A673 (cell line): Measurements from ENCODE around the gene BASP1. TPM values are rescaled to one million over a fixed set of nuclear protein-coding genes. Genes with fewer than 3 reads are reported as not detected.

Experiments used
- BruUV-seq: library from RNA; stranded (reverse); fragments of 400-500 nt; replicated peaks from 2 replicates; lab custom pipeline; 2021; lab: Mats Ljungman, UMichigan
- CTCF ChIA-PET: fragments of 300-600 bp; sonication (Branson Sonifier 250); formaldehyde crosslinking; loops from one replicate; lab custom pipeline; 2022; ENCODE audit warnings: antibody characterized with exemption; lab: Charles Lee
- POLR2A ChIA-PET: fragments of 300-600 bp; sonication (Branson Sonifier 250); formaldehyde crosslinking; loops from one replicate; lab custom pipeline; 2022; ENCODE audit warnings: antibody characterized with exemption; ENCODE audit not compliant: low non-redundant PET; lab: Charles Lee
- DNase-seq: peaks from one replicate; pipeline ENCODE4 v3.0.0-alpha.2; 2015; ENCODE audit warnings: low spot score
- H3K27ac ChIP-seq: fragments of 200-600 bp; sonication (generic); 2 replicates; pipeline ENCODE4 v1.5.1; 2016; ENCODE audit warnings: mixed run types, low read depth, mild to moderate bottlenecking, mixed read lengths, antibody characterized with exemption, low read length; ENCODE audit not compliant: poor library complexity, severe bottlenecking
- H3K27me3 ChIP-seq: fragments of 200-600 bp; sonication (generic); replicated peaks from 2 replicates; pipeline ENCODE4 v1.6.1; 2017; ENCODE audit warnings: mixed run types, low read depth, mild to moderate bottlenecking, mixed read lengths, antibody characterized with exemption, low read length; ENCODE audit not compliant: insufficient read depth, poor library complexity
- H3K36me3 ChIP-seq: fragments of 200-600 bp; sonication (generic); 2 replicates; pipeline ENCODE4 v1.6.1; 2016; ENCODE audit warnings: mixed run types, mild to moderate bottlenecking, mixed read lengths, antibody characterized with exemption, low read length; ENCODE audit not compliant: insufficient read depth, poor library complexity, severe bottlenecking
- H3K4me1 ChIP-seq: fragments of 200-600 bp; sonication (generic); 2 replicates; pipeline ENCODE4 v1.6.1; 2017; ENCODE audit warnings: mixed run types, mild to moderate bottlenecking, mixed read lengths, antibody characterized with exemption, low read length; ENCODE audit not compliant: insufficient read depth, poor library complexity, severe bottlenecking
- H3K4me3 ChIP-seq: fragments of 200-600 bp; sonication (generic); 2 replicates; pipeline ENCODE4 v1.5.1; 2016; ENCODE audit warnings: low read depth, mixed run types, mild to moderate bottlenecking, mixed read lengths, low read length; ENCODE audit not compliant: poor library complexity, severe bottlenecking
- H3K9me3 ChIP-seq: fragments of 200-600 bp; sonication (generic); 2 replicates; pipeline ENCODE4 v1.6.1; 2016; ENCODE audit warnings: mixed run types, low read depth, mild to moderate bottlenecking, mixed read lengths, antibody characterized with exemption, low read length; ENCODE audit not compliant: poor library complexity, severe bottlenecking
- EZH2 ChIP-seq: fragments of 200-600 bp; sonication (generic); IDR thresholded peaks from 2 replicates; pipeline ENCODE4 v1.6.1; 2017; ENCODE audit warnings: borderline replicate concordance, low read depth, mild to moderate bottlenecking, mixed read lengths, antibody characterized with exemption, low read length; ENCODE audit not compliant: poor library complexity, severe bottlenecking
- intact Hi-C: fragments of 100-400 bp; cut with micrococcal nuclease; formaldehyde crosslinking; loops from one replicate; pipeline ENCODE4 v1.10.0; 2022; ENCODE audit not compliant: unreplicated experiment
- total RNA-seq: library from RNA; stranded (reverse); gene quantifications from 2 replicates; pipeline ENCODE4 v1.2.3, GENCODE V29; 2021
- TF ChIP-seq, protein P1 (sequence below): fragments of 300-800, 200-600 bp; sonication (generic); conservative IDR thresholded peaks from 2 replicates; pipeline ENCODE4 v1.5.1; 2017; ENCODE audit warnings: low read depth, mild to moderate bottlenecking, antibody characterized with exemption, low read length, moderate library complexity, mixed read lengths

The BASP1 gene
- total RNA-seq, 1 experiment from 2014 or later, result 394 TPM

DNA sequence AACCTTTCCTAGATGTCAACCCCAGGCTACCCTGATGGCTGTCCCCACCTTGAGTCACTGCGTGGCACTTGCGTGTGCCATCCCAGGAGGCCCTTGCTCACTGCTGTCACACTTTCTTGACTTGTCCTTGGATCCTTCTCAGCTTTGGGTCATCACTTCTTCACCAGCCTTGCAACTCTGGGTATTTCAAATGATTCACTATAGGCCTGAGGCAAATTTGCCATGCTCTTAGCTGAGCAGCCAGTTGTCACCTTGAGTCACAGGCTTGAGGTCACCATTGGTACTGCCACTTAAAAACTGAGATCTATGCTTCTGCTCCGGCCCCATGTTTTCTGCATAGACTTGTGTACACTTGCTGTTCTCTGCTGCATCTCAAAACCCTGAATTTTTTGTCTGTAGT, 84.7 kb downstream of the BASP1 start:
- no peak overlapping the region for H3K27ac ChIP-seq
- TF ChIP-seq EZH2, result no peak
- TF ChIP-seq, protein P1, sequence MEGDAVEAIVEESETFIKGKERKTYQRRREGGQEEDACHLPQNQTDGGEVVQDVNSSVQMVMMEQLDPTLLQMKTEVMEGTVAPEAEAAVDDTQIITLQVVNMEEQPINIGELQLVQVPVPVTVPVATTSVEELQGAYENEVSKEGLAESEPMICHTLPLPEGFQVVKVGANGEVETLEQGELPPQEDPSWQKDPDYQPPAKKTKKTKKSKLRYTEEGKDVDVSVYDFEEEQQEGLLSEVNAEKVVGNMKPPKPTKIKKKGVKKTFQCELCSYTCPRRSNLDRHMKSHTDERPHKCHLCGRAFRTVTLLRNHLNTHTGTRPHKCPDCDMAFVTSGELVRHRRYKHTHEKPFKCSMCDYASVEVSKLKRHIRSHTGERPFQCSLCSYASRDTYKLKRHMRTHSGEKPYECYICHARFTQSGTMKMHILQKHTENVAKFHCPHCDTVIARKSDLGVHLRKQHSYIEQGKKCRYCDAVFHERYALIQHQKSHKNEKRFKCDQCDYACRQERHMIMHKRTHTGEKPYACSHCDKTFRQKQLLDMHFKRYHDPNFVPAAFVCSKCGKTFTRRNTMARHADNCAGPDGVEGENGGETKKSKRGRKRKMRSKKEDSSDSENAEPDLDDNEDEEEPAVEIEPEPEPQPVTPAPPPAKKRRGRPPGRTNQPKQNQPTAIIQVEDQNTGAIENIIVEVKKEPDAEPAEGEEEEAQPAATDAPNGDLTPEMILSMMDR, result no peak
- no peaks in the 10 kb centered on the region for H3K36me3 ChIP-seq
- H3K27me3 ChIP-seq, result no peaks in the 10 kb centered on the region
- H3K4me1 ChIP-seq, result peaks cover 37% of the 10 kb centered on the region
- no peak overlapping the region for H3K4me3 ChIP-seq
- ChIA-PET POLR2A (no interaction called here), CTCF (no interaction called here)
- BruUV-seq, result no TSS peak
- intact Hi-C loops, result no loop called here
- H3K9me3 ChIP-seq, result no peaks in the 10 kb centered on the region
- DNase-seq, result no peak

GRCh38 chr5:17302604-17303003, 85.2 kb downstream of the BASP1 start:
- peaks cover 37% of the 10 kb centered on the region for H3K4me1 ChIP-seq
- no peaks in the 10 kb centered on the region for H3K36me3 ChIP-seq
- CTCF ChIA-PET, result no interaction called here
- H3K9me3 ChIP-seq, result no peaks in the 10 kb centered on the region
- no peaks in the 10 kb centered on the region for H3K27me3 ChIP-seq
- H3K4me3 ChIP-seq, result no peak overlapping the region
- BruUV-seq, result no TSS peak
- DNase-seq, result peak; percentile 71
- TF ChIP-seq, protein P1, result no peak
- no peak for TF ChIP-seq EZH2
- no peak overlapping the region for H3K27ac ChIP-seq
- intact Hi-C loops, result no loop called here
- POLR2A ChIA-PET, result no interaction called here

- Histone ChIP-seq H3K36me3 (no peaks in the 10 kb centered on the region), H3K27ac (peak overlapping the region; percentile 8), H3K27me3 (no peaks in the 10 kb centered on the region), H3K9me3 (no peaks in the 10 kb centered on the region), H3K4me1 (peaks cover 37% of the 10 kb centered on the region), H3K4me3 (no peak overlapping the region)
- intact Hi-C loops, result no loop called here
- CTCF ChIA-PET, result no interaction called here
- DNase-seq, result peak; percentile 67
- no TSS peak for BruUV-seq
- POLR2A ChIA-PET, result interaction anchor here (0.5 kb wide), 1 partner anchor 164 kb away, joined by 3 read pairs; no protein-coding TSS in a partner anchor
- no peak for TF ChIP-seq EZH2
- TF ChIP-seq, protein P1, result no peak; the same call in 1 of the 2 replicates
These were observed 86.9 kb downstream of the BASP1 start for GRCh38 chr5:17304282-17304681.
